Kidney (tissue), 14 donors: Measurements from ENCODE around the gene VSTM2L. TPM values are rescaled to one million over a fixed set of nuclear protein-coding genes. Genes with fewer than 3 reads are reported as not detected.

Source experiments
- DNase-seq, 5 donors: peaks; one replicate each; pipeline ENCODE4 v3.0.0-alpha.2; 2013 to 2020
- FAIRE-seq: peaks from 2 replicates; lab custom pipeline; 2012; peaks lifted over from hg19 to GRCh38; lab: Jason Lieb, UNC
- H3K27ac ChIP-seq, 2 donors: one replicate each; pipeline ENCODE4 v1.7.0; 2013; ENCODE audit warnings: low read depth in 2 of 2, low read length in 2 of 2, inconsistent platforms in 1 of 2
- H3K27me3 ChIP-seq: one replicate; pipeline ENCODE4 v1.7.1; 2013; ENCODE audit warnings: low read length, inconsistent platforms; ENCODE audit not compliant: control insufficient read depth, insufficient read depth
- H3K36me3 ChIP-seq, 3 donors: one replicate each; pipeline versions ENCODE4 v1.7.0 to v1.7.1; 2013; ENCODE audit warnings: low read length in 3 of 3, control low read depth in 1 of 3, inconsistent platforms in 1 of 3; ENCODE audit not compliant: insufficient read depth in 3 of 3, control insufficient read depth in 2 of 3
- H3K4me1 ChIP-seq, 3 donors: one replicate each; pipeline versions ENCODE4 v1.7.0 to v1.7.1; 2013; ENCODE audit warnings: low read length in 3 of 3, inconsistent platforms in 1 of 3, low read depth in 1 of 3; ENCODE audit not compliant: control insufficient read depth in 2 of 3, insufficient read depth in 2 of 3
- H3K4me3 ChIP-seq, 3 donors: one replicate each; pipeline versions ENCODE4 v1.7.0 to v1.8.1; 2013; ENCODE audit warnings: low read length in 3 of 3, control low read depth in 1 of 3, inconsistent platforms in 1 of 3
- H3K9ac ChIP-seq, 3 donors: one replicate each; pipeline versions ENCODE4 v1.7.0 to v1.7.1; 2013; ENCODE audit warnings: low read length in 3 of 3, control low read depth in 1 of 3, inconsistent platforms in 1 of 3
- H3K9me3 ChIP-seq, 3 donors: one replicate each; pipeline versions ENCODE4 v1.7.0 to v1.7.1; 2013; ENCODE audit warnings: low read length in 3 of 3, control low read depth in 1 of 3, inconsistent platforms in 1 of 3; ENCODE audit not compliant: control insufficient read depth in 2 of 3, insufficient read depth in 1 of 3
- CTCF ChIP-seq: IDR thresholded peaks from 3 replicates; pipeline ENCODE4 v1.5.1; 2012; ENCODE audit warnings: mild to moderate bottlenecking, moderate library complexity, borderline replicate concordance; ENCODE audit not compliant: insufficient read depth; ENCODE audit errors: extremely low read depth
- intact Hi-C: fragments of 100-400 bp; cut with DNase I; formaldehyde crosslinking; loops from one replicate; pipeline ENCODE4 v1.11.1; 2022
- polyA plus RNA-seq: library from polyadenylated mRNA; stranded (reverse); fragments of 350-450 nt; fragmentation: Illumina TruSeq; extraction: RNeasy Lipid Tissue Mini Kit (QIAGEN cat#74804); gene quantifications from one replicate; pipeline ENCODE4 v1.2.3, GENCODE V29; 2014; ENCODE audit warnings: low read depth, low replicate concordance; ENCODE audit not compliant: insufficient read depth
- total RNA-seq: library from RNA; stranded (reverse); fragmentation: NEBNext Ultra II Directional; extraction: Animal tissue kit (Norgen Biotek cat#: 25700); gene quantifications from one replicate; pipeline ENCODE4 v1.2.1, GENCODE V29; 2021
- donor health status: control.
- donor health status: control.
- donor health status: control.
- donor health status: control.
- donor health status: control.
- donor health status: DM: yes; HTN: yes; CAD: no.
- donor health status: Normal renal cell carcinoma (clear cell type).

Gene VSTM2L
- total and polyA plus RNA-seq, 2 donors from 2014 or later: 2.8 to 4.1 TPM

GRCh38 chr20:37943501-37944455, 40.9 kb downstream of the VSTM2L start:
- Histone ChIP-seq H3K27me3 (no peaks in the 10 kb centered on the region), H3K36me3 (no peaks in the 10 kb centered on the region), H3K4me3 (no peak overlapping the region), H3K9ac (no peak overlapping the region), H3K9me3 (peaks cover 0 to 10% (median 0%) of the 10 kb centered on the region in 3 donors), H3K4me1 (no peaks in the 10 kb centered on the region), H3K27ac (no peak overlapping the region)
- intact Hi-C loops: no loop called here
- no peak for TF ChIP-seq CTCF
- FAIRE-seq (no peak), DNase-seq (no peak)

DNA sequence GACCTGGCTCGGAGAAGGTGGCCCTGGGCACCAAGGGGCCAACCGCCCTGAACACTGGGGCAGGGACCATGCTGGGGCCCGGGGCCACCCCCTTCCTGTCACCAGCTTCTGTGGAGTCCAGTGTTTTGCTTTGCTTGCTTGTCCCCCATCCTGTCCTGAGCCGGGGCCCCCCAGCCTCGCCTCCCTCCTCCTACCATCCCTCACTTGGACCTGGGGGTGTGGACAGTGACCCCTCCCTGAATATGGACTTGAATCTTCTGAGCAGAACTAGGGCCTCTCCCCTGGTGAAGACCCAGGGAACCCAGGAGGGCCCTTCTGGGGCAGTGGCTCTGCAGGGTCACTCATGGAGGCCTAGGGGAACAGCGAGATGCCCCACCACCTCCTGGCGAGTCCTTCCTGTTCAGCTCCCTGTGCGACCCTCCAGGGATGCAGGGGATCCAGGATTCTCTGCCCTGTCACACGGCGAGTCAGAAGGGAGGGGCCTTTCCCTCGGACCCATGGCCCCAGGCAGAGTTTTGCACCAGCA, 41.6 kb downstream of the VSTM2L start:
- peaks cover 0 to 10% (median 0%) of the 10 kb centered on the region in 3 donors for H3K9me3 ChIP-seq
- H3K4me1 ChIP-seq: no peaks in the 10 kb centered on the region
- intact Hi-C loops: no loop called here
- no peak overlapping the region for H3K9ac ChIP-seq
- FAIRE-seq (no peak), DNase-seq (no peak)
- H3K27me3 ChIP-seq: no peaks in the 10 kb centered on the region
- no peak overlapping the region for H3K27ac ChIP-seq
- TF ChIP-seq CTCF: no peak
- H3K4me3 ChIP-seq: no peak overlapping the region
- H3K36me3 ChIP-seq: no peaks in the 10 kb centered on the region

GRCh38 chr20:37945091-37945547, 42.2 kb downstream of the VSTM2L start:
- no peak overlapping the region for H3K4me3 ChIP-seq
- no peaks in the 10 kb centered on the region for H3K4me1 ChIP-seq
- DNase-seq: no peak
- peaks cover 0 to 10% (median 0%) of the 10 kb centered on the region in 3 donors for H3K9me3 ChIP-seq
- no peaks in the 10 kb centered on the region for H3K27me3 ChIP-seq
- H3K9ac ChIP-seq: no peak overlapping the region
- H3K27ac ChIP-seq: no peak overlapping the region
- no peak for FAIRE-seq
- H3K36me3 ChIP-seq: no peaks in the 10 kb centered on the region
- no peak for TF ChIP-seq CTCF
- intact Hi-C loops: no loop called here
